ENCODE measurements around the gene SPANXN5. TPM values are rescaled to one million over a fixed set of nuclear protein-coding genes. Genes with fewer than 3 reads are reported as not detected.
"Not testable (repeated sequence)": the region's sequence is repeated elsewhere in the genome, so short reads cannot be mapped to it uniquely, and the experiment has no call there.

The SPANXN5 gene
- not detected for polyA plus RNA-seq (2012; ENCODE audit: insufficient read depth, insufficient read length)

- DNase-seq (ENCODE audit: low read depth, low spot score); H3K4me3 ChIP-seq (ENCODE audit: low read length): not testable (repeated sequence)
Measured at GRCh38 chrX:52797327-52797726, at the start of gene SPANXN5. SPANXN5 (minus strand) TSS chrX:52797427; CDS start chrX:52797348, 79 bp downstream.

DNA sequence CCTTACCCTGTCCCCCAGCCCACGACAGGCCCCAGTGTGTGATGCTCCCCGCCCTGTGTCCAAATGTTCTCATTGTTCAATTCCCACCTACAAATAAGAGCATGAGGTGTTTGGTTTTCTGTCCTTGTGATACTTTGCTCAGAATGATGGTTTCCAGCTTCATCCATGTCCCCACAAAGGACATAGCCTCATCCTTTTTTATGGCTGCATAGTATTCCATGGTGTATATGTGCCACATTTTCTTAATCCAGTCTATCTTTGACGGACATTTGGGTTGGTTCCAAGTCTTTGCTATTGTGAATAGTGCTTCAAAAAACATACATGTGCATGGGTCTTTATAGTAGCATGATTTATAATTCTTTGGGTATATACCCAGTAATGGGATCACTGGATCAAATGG lies 46.4 kb upstream of the SPANXN5 start:
- DNase-seq (ENCODE audit: low read depth, low spot score); H3K4me3 ChIP-seq (ENCODE audit: low read length): not testable (repeated sequence)

DNA sequence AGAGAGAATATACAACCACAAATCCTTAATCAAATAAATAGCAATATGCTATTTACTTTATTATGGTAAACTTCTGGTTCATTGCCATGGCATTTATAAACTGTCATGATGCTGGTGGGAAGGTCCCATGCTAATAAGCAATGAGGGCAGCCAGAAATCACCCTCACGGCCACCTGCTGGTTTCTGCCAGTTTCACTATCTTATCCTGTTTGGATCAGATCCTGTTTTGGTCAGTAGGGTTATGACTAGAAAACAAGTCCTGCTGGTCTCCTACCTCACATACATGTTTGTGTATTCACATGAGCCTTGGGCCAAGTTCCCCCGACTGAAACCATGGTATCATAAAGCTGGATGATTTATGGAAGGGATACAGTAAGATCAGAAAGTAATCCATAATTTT lies 41.9 kb upstream of the SPANXN5 start:
- no peak for DNase-seq (ENCODE audit: low read depth, low spot score)

GRCh38 chrX:52830551-52830950 lies 33.3 kb upstream of the SPANXN5 start:
- DNase-seq (ENCODE audit: low read depth, low spot score), result no peak
- no peak overlapping the region for H3K4me3 ChIP-seq (ENCODE audit: low read length)

More for the DNA sequence above, 41.9 kb upstream of the SPANXN5 start:
- no peak overlapping the region for H3K4me3 ChIP-seq (ENCODE audit: low read length)

- H3K4me3 ChIP-seq (ENCODE audit: low read length), result no peak overlapping the region
- DNase-seq (ENCODE audit: low read depth, low spot score), result no peak
Measured at GRCh38 chrX:52824608-52825007, 27.4 kb upstream of the SPANXN5 start.

DNA sequence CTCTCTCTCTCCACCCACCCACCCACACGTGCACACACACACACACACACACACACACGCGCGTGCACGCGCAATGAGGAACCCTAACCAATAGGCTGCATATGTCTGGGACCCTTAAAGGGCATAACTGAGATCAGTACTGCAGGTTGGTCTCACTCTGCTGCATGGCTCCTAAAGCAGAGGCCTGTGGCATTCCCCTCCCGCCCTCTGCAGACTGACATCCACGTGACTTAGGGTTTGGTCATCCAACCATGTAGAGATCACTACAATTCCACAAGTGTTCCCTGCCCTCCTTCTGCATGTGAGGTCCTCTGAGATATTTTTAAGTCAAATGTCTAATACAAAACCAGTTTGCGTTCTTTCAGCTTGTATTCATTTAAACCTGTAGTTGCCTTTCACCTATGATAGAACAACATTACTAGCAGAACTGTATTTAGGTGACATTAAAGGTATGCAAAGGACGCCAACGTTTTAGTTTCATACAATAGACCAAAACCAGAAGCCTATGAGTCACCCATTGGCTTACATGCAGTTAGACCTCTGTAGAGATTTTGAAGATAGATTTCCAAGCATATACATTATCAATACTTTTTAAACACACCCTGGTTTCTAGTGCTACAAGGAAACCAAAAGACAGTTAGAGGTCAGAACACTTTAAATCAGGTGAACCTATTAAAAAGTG lies 24.0 kb upstream of the SPANXN5 start:
- DNase-seq (ENCODE audit: low read depth, low spot score), result no peak

GRCh38 chrX:52819788-52820187 lies 22.6 kb upstream of the SPANXN5 start:
- no peak overlapping the region for H3K4me3 ChIP-seq (ENCODE audit: low read length)
- no peak for DNase-seq (ENCODE audit: low read depth, low spot score)

More for the DNA sequence above, 24.0 kb upstream of the SPANXN5 start:
- no peak overlapping the region for H3K4me3 ChIP-seq (ENCODE audit: low read length)

DNA sequence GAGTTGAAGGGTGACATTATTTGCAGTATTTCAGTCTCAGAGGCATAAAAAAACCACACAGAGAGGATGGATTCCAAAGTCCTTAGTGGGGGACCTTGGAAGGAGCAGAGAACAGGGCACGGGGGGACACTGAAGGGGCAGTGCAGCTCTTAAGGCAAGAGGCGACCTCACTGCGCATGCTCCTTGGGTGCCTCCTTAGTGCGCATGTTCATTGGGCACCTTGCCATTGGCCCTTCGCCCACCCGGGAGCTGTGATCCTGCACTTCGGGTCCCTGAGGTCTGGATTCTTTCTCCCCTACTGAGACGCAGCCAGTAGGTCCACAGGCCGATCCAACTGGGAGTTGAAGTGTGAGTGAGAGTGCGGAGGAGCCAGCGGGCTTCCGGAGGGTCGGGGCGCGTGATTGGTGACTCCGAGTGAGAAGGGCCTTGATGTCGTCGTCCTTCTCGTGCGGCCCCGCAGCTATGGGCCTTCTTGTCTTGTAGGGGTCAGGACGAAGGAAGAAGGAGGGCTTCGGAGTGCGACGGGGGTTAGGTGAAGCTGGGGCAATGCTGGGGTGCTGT lies 13.9 kb upstream of the SPANXN5 start, which contains the start of gene XAGE5:
TSS of gene XAGE5 (plus strand) at position 223 of the 561 bp plus-strand sequence. CDS start 1,280 bp downstream, outside the sequence.
- DNase-seq (ENCODE audit: low read depth, low spot score), result no peak
- H3K4me3 ChIP-seq (ENCODE audit: low read length), result no peak within 1 kb of the TSS

DNA sequence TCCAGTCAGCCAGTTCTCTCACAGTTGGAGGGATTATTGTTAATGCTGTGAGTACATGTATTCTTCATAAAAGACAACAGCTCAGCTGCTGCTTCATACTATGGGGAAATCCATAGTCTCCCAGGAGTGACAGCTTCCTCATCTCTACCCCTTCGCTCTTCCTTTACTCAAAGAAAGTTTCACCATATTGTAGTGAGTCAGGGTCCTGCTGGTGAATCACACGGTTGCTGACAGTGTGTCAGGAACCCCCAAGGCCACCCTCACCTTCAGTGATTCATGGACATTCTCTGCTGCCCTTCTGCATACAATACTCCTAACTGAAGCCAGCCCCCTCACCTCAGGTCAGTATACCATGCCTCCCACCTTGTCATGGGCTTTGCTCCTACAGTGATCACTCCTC lies 7.6 kb upstream of the SPANXN5 start:
- not testable (repeated sequence) for H3K4me3 ChIP-seq (ENCODE audit: low read length); DNase-seq (ENCODE audit: low read depth, low spot score)

GRCh38 chrX:52773504-52773903 lies 23.7 kb downstream of the SPANXN5 start:
- DNase-seq (ENCODE audit: low read depth, low spot score); H3K4me3 ChIP-seq (ENCODE audit: low read length): not testable (repeated sequence)

- DNase-seq (ENCODE audit: low read depth, low spot score); H3K4me3 ChIP-seq (ENCODE audit: low read length): not testable (repeated sequence)
Measured at GRCh38 chrX:52765983-52766382, 31.2 kb downstream of the SPANXN5 start.

GRCh38 chrX:52750952-52751351 lies 46.3 kb downstream of the SPANXN5 start, which contains the start of gene SSX2B:
SSX2B (plus strand) TSS chrX:52751252; CDS start chrX:52752681, 1,429 bp downstream.
- DNase-seq (ENCODE audit: low read depth, low spot score); H3K4me3 ChIP-seq (ENCODE audit: low read length): not testable (repeated sequence)

Data from Jurkat, Clone E6-1 (cell line).